NCI-H2227 (cell line): ENCODE data around the gene RAP1GDS1.
"Not testable (repeated sequence)": the region's sequence is repeated elsewhere in the genome, so short reads cannot be mapped to it uniquely, and the experiment has no call there.

Experiments used
- DNase-seq: peaks from one replicate; lab custom pipeline; 2025; ENCODE audit not compliant: unreplicated experiment; lab: John Stamatoyannopoulos, UW

The RAP1GDS1 gene

DNA sequence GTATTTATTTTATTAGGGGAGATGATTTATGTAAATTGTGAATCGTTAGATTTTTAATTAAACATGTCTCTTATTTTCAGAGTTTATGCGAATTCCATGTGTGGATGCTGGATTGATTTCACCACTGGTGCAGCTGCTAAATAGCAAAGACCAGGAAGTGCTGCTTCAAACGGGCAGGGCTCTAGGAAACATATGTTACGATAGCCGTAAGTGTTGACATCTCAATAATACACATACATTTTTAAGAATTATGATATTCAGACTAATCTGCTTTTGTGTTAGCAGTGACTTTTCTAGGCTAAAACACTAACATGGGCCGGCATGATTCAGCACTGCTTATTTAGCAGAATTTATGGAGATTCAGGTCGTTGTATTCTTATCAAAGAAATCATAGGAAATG is 91.2 kb downstream of the RAP1GDS1 start:
- no peak for DNase-seq

- no peak for DNase-seq
Observed at GRCh38 chr4:98352940-98353339, 91.8 kb downstream of the RAP1GDS1 start.

DNA sequence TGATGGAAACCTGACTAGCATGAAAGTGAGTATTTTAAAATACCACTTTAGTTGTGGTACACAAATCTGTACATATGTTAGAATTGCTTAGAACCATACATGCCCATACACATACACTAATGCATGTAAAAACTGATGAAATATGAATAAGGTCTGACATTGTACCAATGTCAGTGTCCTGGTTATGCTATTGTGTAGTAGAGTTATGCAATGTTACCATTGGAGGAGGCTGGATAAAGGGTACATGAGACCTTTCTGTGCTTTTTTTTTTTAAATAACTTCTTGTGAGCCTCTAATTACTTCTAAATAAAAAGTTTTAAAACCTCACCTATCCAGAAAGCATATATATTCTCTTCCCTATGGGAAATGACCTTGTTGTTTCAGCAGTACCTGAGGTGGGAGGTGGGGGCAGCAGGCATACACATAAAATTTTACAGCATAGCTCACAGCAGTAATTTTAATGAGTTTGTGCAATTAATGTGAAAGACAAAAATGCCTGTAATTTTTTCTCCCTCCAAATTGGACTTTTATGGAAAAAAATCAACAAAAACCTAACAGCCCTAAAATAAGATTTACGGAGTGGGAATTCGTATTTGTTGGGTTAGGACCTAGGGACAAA is 97.6 kb downstream of the RAP1GDS1 start:
- DNase-seq, result no peak

DNA sequence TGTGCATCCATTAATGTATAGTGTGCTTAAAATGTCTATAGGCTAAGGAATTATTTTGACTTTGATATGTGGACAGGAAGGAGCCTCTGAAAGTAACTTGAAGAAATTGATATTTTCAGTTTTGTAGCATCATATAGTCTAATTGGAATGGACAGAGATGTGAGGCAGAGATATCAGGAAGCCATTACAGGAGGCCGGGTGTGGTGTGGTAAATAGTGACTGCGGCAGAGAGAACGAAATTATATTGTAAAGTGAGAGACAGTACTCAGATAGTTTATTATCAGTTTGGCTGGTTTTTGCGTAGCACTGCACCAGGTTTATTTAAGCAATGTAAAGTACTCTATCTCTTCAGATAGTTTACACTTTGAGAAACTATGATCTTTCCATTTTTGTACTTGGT is 98.5 kb downstream of the RAP1GDS1 start:
- DNase-seq, result no peak

GRCh38 chr4:98363431-98363830 is 102.2 kb downstream of the RAP1GDS1 start:
- DNase-seq, result no peak

DNA sequence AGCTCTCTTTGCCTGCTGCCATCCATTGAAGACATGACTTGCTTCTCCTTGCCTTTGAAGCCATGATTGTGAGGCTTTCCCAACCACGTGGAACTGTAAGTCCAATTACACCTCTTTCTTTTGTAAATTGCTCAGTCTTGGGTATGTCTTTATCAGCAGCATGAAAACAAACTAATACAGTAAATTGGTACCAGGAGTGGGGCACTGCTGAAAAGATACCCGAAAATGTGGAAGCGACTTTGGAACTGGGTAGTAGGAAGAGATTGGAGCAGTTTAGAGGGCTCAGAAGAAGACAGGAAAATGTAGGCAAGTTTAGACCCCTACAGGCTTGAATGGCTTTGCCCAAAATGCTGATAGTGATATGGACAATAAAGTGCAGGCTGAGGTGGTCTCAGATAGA is 105.1 kb downstream of the RAP1GDS1 start:
- not testable (repeated sequence) for DNase-seq

- not testable (repeated sequence) for DNase-seq
Observed at GRCh38 chr4:98368000-98368399, 106.8 kb downstream of the RAP1GDS1 start.

GRCh38 chr4:98369322-98369721 is 108.1 kb downstream of the RAP1GDS1 start:
- DNase-seq, result no peak

- DNase-seq, result no peak
Observed at GRCh38 chr4:98374643-98375042, 113.5 kb downstream of the RAP1GDS1 start.

DNA sequence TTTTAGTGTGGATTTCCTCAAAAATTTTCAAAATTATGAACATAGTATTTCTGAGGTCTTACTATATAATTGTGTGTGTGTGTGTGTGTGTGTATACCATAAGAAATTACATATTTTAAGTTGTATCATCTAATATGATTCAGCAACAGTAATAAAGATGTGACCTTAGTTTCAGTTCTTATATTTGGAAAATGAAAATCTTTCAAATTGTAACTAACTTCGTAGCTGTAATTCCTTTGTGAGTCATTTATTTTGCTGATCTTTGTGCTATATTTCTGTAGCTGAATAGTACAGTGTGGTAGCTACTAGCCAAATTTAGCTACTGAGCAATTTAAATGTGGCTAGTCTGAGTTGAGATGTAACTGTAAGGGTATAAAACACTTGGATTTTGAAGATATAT is 116.4 kb downstream of the RAP1GDS1 start:
- DNase-seq, result no peak

- DNase-seq, result no peak
Observed at GRCh38 chr4:98381306-98381705, 120.1 kb downstream of the RAP1GDS1 start.

- no peak for DNase-seq
Observed at GRCh38 chr4:98383431-98384106, 122.4 kb downstream of the RAP1GDS1 start.

- DNase-seq, result no peak
Observed at GRCh38 chr4:98385831-98386230, 124.6 kb downstream of the RAP1GDS1 start.

- DNase-seq, result no peak
Observed at GRCh38 chr4:98387345-98388026, 126.3 kb downstream of the RAP1GDS1 start.

- no peak for DNase-seq
Observed at GRCh38 chr4:98394134-98394533, 132.9 kb downstream of the RAP1GDS1 start.

- DNase-seq, result no peak
Observed at GRCh38 chr4:98399915-98400314, 138.7 kb downstream of the RAP1GDS1 start.

- no peak for DNase-seq
Observed at GRCh38 chr4:98406819-98407218, 145.6 kb downstream of the RAP1GDS1 start.

GRCh38 chr4:98411731-98412130 is 150.5 kb downstream of the RAP1GDS1 start:
- no peak for DNase-seq

DNA sequence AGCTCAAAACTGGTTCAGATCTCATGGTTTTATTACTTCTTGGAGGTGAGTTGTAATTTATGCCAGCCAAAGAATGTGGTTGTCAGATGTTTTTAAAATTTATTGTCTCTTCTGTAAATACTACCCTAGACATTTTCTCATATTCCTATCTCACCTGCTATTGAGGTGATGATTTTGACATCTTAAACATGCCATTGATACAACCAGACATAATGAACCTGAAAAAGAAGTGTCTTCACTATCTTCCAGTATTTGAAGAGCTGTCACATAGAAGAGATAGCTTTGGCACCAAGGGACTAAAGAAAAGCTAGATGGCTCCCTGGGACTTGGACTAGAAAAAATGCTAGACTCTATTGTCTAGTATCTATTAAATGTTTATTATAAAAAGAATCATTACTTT is 155.7 kb downstream of the RAP1GDS1 start:
- DNase-seq, result no peak

DNA sequence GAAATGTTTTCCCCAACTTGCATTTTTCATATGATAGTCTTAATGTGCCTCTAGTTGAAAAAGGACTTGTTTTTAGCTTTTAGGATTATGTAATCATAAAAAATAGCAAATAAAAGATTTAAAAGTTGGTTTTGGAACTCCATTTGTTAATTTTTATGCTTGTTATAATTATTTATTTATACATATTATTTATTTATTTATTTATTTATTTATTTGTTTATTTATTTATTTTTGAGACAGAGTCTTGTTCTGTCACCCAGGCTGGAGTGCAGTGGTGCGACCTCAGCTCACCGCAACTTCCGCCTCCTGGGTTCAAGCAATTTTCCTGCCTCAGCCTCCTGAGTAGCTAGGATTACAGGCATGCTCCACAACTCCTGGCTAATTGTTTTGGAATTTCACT is 159.0 kb downstream of the RAP1GDS1 start:
- DNase-seq, result not testable (repeated sequence)

DNA sequence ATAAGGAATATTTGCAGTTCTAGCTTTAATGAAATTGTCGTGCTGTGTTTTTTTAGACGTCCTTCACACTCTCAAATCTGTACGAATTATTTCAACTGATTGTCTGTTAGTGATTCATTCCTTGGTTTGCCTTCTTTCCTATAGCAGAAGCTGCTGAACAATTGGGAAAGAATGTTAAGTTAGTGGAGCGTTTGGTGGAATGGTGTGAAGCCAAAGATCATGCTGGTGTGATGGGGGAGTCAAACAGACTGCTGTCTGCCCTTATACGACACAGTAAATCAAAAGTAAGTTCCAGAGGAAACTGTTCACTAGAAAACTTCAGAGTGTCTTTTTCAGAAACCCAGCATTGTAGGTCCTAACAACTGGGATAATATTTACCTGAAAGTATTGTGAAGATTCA is 159.9 kb downstream of the RAP1GDS1 start:
- DNase-seq, result no peak

DNA sequence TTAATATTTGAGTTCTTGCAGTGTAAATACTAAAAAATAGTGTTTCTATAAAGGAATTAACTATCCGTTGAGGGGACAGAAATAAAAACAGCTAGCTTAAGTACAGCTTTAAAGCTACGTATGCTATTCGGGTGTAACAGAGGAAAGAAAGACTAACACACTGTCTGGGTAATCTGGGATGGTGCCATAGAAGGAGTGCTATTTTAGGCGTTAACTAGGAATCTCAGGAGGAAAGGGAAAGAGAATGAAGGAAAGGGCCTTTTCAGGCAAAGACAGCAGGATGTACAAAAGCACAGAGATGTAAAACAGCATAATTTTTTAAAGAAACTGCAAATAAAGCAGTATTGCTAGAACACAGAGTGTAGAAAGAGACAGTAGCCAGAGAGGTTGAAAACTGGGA is 161.8 kb downstream of the RAP1GDS1 start:
- no peak for DNase-seq
